Esophagus squamous epithelium (tissue), 4 donors: Measurements from ENCODE around the gene EIF3D.

Experiments used
- POLR2A ChIP-seq, 4 donors: fragments of 450-650 bp; IDR thresholded peaks; one replicate each; pipeline ENCODE4 v1.6.1; 2017; ENCODE audit warnings: antibody characterized with exemption in 4 of 4, mild to moderate bottlenecking in 4 of 4, moderate library complexity in 3 of 4
- TF ChIP-seq, protein P1 (sequence below), 6 experiments: fragments of 450-650 bp in 4 of 6; fragments of 200-600 bp in 2 of 6; sonication (generic) in 2 of 6; IDR thresholded peaks; one replicate each; pipeline ENCODE4 v1.5.1; 2016 to 2019; ENCODE audit warnings: antibody characterized with exemption in 6 of 6, mild to moderate bottlenecking in 4 of 6, moderate library complexity in 4 of 6

DNA sequence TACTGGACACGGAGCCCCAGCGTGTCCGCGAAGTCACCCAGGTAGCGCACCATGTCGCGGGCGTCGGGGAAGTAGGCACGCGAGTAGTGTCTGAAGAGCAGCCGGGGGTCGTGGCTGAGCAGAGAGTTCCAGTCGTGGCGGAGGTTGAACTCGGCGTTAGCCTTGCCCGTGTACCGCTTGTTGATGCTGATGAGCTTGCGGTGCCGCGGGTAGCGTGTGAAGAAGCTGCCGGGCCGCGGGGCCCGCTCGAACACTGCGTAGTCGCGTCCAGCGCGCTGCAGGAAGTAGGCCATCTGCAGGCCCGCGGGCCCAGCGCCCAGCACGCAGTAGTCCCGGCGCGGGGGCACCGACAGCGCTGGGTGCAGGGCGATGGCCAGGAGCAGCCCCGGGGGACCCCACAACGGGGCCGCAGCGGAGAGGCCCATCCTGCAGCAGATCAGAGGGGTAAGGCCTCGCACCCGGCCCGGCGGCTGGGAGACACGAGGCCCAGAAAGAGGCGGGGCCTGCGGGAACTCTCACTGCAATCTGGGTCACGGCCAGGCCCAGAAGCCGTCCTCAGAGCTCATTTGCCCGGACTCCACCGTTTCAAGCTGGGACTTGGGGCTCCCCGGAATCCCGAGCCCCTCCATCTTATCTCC, 22.8 kb downstream of the EIF3D start:
- TF ChIP-seq, protein P1, sequence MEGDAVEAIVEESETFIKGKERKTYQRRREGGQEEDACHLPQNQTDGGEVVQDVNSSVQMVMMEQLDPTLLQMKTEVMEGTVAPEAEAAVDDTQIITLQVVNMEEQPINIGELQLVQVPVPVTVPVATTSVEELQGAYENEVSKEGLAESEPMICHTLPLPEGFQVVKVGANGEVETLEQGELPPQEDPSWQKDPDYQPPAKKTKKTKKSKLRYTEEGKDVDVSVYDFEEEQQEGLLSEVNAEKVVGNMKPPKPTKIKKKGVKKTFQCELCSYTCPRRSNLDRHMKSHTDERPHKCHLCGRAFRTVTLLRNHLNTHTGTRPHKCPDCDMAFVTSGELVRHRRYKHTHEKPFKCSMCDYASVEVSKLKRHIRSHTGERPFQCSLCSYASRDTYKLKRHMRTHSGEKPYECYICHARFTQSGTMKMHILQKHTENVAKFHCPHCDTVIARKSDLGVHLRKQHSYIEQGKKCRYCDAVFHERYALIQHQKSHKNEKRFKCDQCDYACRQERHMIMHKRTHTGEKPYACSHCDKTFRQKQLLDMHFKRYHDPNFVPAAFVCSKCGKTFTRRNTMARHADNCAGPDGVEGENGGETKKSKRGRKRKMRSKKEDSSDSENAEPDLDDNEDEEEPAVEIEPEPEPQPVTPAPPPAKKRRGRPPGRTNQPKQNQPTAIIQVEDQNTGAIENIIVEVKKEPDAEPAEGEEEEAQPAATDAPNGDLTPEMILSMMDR (IDR thresholded peaks at IDR 0.05): no peak
- TF ChIP-seq POLR2A (IDR thresholded peaks at IDR 0.05): no peak
